GM19468 (cell line): ENCODE results near the gene OPCML.

Experiments
- ATAC-seq: cut with Tn5 transposase; IDR thresholded peaks from one replicate; pipeline ENCODE4 v1.9.1; 2021; ENCODE audit warnings: mild to moderate bottlenecking, moderate library complexity, moderate number of reproducible peaks; ENCODE audit not compliant: unreplicated experiment; ENCODE audit errors: extremely low read depth

OPCML gene

GRCh38 chr11:132632641-132633124 is 899.6 kb downstream of the OPCML start:
- no peak for ATAC-seq

DNA sequence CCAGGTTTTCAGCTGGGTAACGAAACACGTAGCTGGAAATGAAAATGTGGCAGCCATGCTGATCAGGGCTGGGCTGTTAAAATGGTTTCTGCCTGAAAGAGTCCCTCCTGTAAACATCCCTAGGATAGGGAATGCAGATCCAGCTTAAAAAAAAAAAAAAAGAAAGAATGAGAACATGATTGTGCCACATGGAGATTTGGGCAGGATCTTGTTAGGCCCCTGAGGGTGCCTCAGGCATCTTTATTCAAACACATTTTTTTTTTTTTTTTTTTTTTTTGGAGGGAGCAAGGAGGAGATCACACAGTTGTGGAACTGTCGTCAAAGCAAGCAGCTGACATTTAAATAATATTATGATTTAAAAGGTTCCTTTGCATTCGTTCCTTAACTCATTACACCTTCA is 900.3 kb downstream of the OPCML start:
- ATAC-seq: no peak

DNA sequence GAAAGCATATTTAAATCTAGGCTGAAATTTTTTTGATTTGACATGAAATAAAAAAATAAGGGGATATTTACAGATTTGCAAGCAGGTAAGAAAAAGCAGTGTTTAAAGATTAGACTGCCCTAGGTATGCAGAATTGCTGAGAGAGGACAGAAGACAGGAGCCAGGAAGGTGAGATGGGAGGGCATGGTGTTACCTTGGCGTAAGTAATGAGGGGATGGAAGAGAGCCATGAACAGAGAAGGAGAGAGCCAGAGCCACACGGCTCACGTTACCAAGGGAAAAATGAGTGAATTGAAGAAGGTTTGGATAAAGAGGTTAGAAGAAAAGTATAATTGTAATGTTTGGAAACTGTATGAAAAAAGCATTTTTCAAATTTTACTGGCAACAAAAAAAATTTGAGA is 904.3 kb downstream of the OPCML start:
- ATAC-seq: no peak

- no peak for ATAC-seq
These were observed 905.9 kb downstream of the OPCML start for GRCh38 chr11:132626446-132626845.

DNA sequence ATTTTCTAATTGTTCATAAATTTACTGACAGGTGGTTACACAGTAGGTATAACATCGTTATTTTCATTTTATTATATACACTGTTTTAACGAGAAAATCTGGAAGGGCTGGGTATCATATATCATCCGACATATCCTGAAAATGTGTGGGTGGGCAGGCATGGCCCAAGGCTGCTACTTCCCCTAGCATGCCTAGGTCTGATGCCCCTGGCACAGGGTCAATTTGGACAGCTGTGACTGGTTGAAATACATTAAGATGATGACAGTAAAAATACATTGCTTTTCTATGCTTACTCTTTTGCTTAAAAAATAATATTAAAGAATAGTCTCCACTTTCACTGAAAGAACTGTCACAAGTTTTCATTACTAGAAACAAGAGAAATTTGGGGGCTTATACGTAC is 908.8 kb downstream of the OPCML start:
- no peak for ATAC-seq

DNA sequence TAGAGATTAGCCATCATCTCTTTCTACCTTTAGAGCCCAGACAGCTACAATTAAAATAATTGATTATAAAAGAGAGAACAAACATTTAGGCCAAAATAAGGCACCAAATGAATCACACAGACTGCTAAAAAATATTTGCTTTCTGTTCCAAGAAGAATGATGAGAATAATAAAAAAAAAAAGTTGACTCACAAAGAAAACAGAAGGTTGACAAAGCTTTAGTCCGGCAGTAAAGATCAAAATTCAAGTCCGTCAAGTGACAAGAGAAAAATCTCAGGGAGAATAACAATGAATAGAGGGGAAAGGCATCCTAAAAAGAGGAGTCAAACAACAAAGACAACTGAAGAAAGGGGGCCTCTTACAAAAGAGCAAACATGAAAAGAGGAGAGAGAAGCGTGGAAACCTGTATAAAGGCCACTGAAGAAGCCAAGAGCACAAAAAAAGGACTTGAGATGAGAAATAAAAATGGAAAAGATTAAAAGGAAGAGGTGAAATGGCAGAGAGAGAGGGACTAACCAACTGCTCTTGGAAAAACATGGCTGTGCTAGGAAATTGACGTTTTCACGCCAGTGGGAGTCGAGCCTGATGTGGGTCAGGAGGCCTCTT is 910.2 kb downstream of the OPCML start:
- no peak for ATAC-seq

DNA sequence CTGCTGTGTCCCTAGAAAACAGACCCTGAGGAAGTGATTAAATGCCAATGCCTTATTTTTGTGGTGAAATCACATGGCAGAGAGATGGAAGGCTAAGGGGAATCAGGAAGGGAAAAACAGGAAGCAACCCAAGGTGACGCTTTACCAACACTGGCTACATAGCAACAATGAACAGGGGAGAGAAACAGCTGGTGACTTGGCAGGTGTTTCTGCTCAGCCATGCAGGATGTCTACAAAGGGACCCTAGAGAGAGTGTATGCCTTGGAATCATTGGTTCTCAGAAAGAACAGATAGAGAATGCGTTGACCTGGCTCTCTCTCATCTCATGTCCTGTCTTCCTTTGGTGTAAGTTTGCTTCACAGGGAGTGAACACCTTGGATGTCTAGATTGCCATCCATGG is 911.9 kb downstream of the OPCML start:
- no peak for ATAC-seq

DNA sequence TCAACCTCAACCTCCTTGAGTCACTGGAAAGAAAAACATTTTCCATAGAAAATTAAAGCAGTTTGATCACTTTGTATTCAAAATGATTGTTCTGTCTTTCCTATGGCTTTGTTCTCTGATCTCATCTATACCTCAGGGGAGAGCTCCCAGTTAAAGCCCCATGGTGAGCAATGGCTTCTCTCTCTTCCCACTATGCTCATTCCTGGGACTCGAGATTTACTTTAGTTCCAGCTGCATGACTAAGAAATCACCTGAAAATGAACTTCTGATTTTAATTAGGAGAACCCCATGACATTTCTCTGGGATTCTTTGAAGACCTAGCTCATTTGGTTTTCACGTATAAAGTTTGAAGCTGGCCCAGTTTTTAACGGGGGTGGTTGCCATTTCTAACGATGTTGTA is 921.5 kb downstream of the OPCML start:
- ATAC-seq: no peak

DNA sequence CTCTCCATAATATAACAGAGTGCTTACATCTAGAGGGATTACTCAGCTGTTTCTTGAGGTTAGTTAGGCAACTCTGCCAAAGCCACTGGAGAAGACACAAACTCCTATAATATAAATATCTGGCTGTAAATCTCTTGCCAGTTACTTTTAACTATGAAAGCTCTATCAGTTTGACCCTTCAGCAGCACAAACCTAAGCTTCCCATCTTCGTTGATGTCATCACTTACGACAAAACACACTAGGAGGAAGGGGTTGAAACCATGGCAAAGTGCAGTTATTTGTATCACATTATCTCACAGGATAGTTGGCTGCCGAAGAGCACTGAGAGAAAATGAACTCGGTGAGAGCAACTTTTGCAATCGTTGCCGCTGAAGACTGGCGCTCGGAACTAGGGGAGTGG is 922.1 kb downstream of the OPCML start:
- no peak for ATAC-seq

GRCh38 chr11:132607575-132607974 is 924.7 kb downstream of the OPCML start:
- ATAC-seq: no peak

GRCh38 chr11:132605825-132606570 is 926.3 kb downstream of the OPCML start:
- no peak for ATAC-seq

- no peak for ATAC-seq
These were observed 927.9 kb downstream of the OPCML start for GRCh38 chr11:132604431-132604830.

- no peak for ATAC-seq
These were observed 930.4 kb downstream of the OPCML start for GRCh38 chr11:132601875-132602274.

GRCh38 chr11:132595711-132596134 is 936.6 kb downstream of the OPCML start:
- ATAC-seq: no peak

DNA sequence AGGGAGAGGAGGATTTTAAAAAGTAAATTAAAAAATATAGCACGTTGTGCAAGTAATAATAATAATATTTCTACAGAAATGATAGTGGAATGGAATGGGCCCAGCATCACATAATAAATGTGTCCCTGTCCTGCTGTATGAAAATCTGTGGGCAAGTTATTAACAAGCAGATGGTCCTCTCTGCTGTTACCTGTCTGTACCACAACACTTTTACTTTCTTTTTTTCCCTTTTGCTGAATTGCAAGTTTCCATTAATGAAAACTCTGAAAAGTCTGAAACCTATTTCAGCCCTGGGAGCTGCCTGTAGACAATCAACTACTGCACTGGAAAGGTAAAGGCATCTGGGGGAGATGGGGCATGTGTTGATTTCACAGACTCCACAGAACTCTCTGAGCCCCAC is 937.1 kb downstream of the OPCML start:
- no peak for ATAC-seq

DNA sequence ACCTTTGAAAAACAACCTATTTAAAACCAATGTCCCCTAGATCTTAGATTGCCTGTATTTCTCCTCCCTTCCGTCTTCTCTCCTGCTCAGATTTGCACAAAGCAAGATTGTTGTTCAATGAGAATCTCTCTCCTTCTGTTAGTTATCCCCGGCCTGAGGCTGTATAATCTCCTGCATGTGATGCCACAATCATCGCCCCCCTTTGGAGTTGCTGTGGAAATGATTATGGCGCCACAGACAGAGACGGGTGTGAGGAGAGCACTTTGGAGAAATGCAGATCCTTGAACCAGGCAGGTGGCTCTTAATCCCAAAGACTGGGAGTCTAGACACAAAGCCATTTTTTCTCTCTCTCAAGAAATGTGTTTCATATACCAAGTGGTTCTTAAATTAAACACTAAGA is 941.3 kb downstream of the OPCML start:
- ATAC-seq: no peak

DNA sequence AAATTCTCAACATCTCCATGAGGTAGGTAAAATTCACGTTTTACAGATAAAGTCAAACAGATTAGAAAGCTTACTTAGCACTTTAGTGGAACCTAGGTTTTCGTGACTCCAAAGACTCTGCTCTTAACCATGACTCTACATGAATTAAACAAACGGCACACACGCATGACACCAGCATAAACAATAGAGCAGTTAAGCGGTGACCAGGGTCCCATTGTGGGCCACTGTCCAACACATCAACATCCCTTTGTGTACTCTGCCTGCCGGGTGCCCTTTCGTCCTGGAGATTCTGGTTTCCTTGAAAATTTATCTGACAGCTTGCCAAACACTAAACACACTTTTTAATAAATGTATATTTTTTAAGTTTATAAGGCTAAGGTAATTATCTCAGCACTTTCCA is 941.7 kb downstream of the OPCML start:
- no peak for ATAC-seq

GRCh38 chr11:132589791-132590190 is 942.5 kb downstream of the OPCML start:
- no peak for ATAC-seq

GRCh38 chr11:132588366-132588765 is 943.9 kb downstream of the OPCML start:
- no peak for ATAC-seq

DNA sequence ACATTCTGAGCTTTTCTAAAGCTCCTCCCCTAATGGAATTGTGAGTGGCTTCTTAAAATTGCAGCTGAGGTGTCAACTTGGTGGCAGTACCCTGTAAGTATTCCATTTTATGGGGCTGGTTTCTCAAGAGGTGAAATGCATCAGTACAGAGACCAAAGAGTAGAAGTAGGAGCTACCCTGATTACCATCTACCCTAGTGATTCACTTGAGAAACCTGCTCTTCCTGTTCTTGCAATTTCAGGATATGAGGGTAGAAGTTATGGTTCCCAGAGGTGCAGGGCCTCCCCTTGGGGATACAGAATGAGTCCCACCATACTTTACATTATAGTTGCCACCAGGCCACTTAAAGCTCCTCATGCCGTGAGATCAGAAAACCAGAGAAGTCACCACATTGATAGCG is 944.6 kb downstream of the OPCML start:
- no peak for ATAC-seq

- ATAC-seq: no peak
These were observed 945.5 kb downstream of the OPCML start for GRCh38 chr11:132586801-132587200.
